ENCODE data around the gene CTSE.

GRCh38 chr1:205976708-205977401 lies 46.8 kb downstream of the CTSE start:
- TF ChIP-seq, protein P1, sequence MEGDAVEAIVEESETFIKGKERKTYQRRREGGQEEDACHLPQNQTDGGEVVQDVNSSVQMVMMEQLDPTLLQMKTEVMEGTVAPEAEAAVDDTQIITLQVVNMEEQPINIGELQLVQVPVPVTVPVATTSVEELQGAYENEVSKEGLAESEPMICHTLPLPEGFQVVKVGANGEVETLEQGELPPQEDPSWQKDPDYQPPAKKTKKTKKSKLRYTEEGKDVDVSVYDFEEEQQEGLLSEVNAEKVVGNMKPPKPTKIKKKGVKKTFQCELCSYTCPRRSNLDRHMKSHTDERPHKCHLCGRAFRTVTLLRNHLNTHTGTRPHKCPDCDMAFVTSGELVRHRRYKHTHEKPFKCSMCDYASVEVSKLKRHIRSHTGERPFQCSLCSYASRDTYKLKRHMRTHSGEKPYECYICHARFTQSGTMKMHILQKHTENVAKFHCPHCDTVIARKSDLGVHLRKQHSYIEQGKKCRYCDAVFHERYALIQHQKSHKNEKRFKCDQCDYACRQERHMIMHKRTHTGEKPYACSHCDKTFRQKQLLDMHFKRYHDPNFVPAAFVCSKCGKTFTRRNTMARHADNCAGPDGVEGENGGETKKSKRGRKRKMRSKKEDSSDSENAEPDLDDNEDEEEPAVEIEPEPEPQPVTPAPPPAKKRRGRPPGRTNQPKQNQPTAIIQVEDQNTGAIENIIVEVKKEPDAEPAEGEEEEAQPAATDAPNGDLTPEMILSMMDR (conservative IDR thresholded peaks at IDR 0.05; ENCODE audit: low read depth, low read length): no peak
- TF ChIP-seq EZH2 (IDR thresholded peaks at IDR 0.05; ENCODE audit: borderline replicate concordance, low read depth, low read length, poor library complexity, severe bottlenecking): no peak

Measured in A673 (cell line).